ENCODE measurements around the gene CXCL12.

Gene CXCL12

GRCh38 chr10:44369854-44370253 lies 15.0 kb downstream of the CXCL12 start:
- Mint-ChIP-seq H3K36me3 (ENCODE audit: low read depth) (peaks cover 52% of the 10 kb centered on the region), H3K9me3 (no peaks in the 10 kb centered on the region), H3K27ac (no peak overlapping the region), H3K4me1 (peaks cover 8% of the 10 kb centered on the region), H3K4me3 (no peak overlapping the region), H3K27me3 (ENCODE audit: low read depth) (peaks cover 10% of the 10 kb centered on the region)
- no peak for TF ChIP-seq CTCF (IDR thresholded peaks at IDR 0.05; ENCODE audit: unreplicated experiment in 3 of 3)

GRCh38 chr10:44369296-44369695 lies 15.6 kb downstream of the CXCL12 start:
- no peak overlapping the region for H3K27ac Mint-ChIP-seq
- H3K27me3 Mint-ChIP-seq (ENCODE audit: low read depth): peaks cover 10% of the 10 kb centered on the region
- no peaks in the 10 kb centered on the region for H3K9me3 Mint-ChIP-seq
- no peak overlapping the region for H3K4me3 Mint-ChIP-seq
- H3K4me1 Mint-ChIP-seq: peaks cover 5% of the 10 kb centered on the region
- no peak for TF ChIP-seq CTCF (IDR thresholded peaks at IDR 0.05; ENCODE audit: unreplicated experiment in 3 of 3)
- H3K36me3 Mint-ChIP-seq (ENCODE audit: low read depth): peaks cover 49% of the 10 kb centered on the region

- H3K9me3 Mint-ChIP-seq: no peaks in the 10 kb centered on the region
- peaks cover 5% of the 10 kb centered on the region for H3K4me1 Mint-ChIP-seq
- TF ChIP-seq CTCF (IDR thresholded peaks at IDR 0.05; ENCODE audit: unreplicated experiment in 3 of 3): no peak
- peaks cover 48% of the 10 kb centered on the region for H3K36me3 Mint-ChIP-seq (ENCODE audit: low read depth)
- peak overlapping the region in 2 of 3 experiments; percentile 42 to 43 for H3K27ac Mint-ChIP-seq
- H3K4me3 Mint-ChIP-seq: no peak overlapping the region
- H3K27me3 Mint-ChIP-seq (ENCODE audit: low read depth): peaks cover 12% of the 10 kb centered on the region
Measured at GRCh38 chr10:44368637-44369036, 16.3 kb downstream of the CXCL12 start.

DNA sequence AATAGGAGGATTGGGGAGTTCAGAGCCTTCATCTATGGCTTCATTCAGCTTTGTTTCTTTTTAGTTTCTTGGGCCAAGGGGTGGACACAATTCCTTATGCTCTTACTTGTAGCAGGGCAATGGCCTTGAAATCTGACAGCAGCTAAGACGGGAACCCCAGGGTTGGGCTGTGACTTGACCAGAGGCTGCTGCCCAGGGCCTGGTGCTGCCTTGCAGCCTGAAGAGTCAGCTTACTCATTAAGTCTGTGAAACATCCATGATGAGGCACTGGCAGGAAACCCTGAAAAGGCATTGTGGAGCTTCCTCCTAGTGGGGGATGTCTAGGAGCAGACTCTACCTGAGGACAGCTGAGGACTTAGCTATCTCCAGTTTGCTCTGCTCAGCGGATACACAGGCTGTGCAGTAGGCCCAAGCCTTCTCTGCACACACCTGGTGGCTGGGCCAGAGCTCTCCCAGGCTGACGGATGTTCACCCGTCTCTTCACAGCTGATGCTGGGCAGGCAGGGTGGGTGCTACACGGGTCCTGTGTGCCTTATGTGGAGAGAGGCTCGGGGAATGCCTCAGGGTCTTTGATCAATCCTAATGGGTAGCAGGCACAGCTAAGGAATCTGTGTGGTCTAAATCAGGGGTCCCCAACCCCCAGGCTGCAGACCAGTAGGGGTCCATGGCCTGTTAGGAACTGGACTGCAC lies 17.8 kb downstream of the CXCL12 start:
- no peaks in the 10 kb centered on the region for H3K9me3 Mint-ChIP-seq
- TF ChIP-seq CTCF (IDR thresholded peaks at IDR 0.05; ENCODE audit: unreplicated experiment in 3 of 3): no peak
- H3K4me3 Mint-ChIP-seq: no peak overlapping the region
- peaks cover 35% of the 10 kb centered on the region for H3K36me3 Mint-ChIP-seq (ENCODE audit: low read depth)
- peaks cover 5% of the 10 kb centered on the region for H3K4me1 Mint-ChIP-seq
- peaks cover 9% of the 10 kb centered on the region for H3K27me3 Mint-ChIP-seq (ENCODE audit: low read depth)
- no peak overlapping the region for H3K27ac Mint-ChIP-seq

- peaks cover 15% of the 10 kb centered on the region for H3K36me3 Mint-ChIP-seq (ENCODE audit: low read depth)
- H3K4me3 Mint-ChIP-seq: no peak overlapping the region
- H3K27me3 Mint-ChIP-seq (ENCODE audit: low read depth): peaks cover 14% of the 10 kb centered on the region
- TF ChIP-seq CTCF (IDR thresholded peaks at IDR 0.05; ENCODE audit: unreplicated experiment in 3 of 3): no peak
- H3K9me3 Mint-ChIP-seq: no peaks in the 10 kb centered on the region
- H3K27ac Mint-ChIP-seq: peak overlapping the region in 1 of 3 experiments; percentile 65
- no peaks in the 10 kb centered on the region for H3K4me1 Mint-ChIP-seq
Measured at GRCh38 chr10:44364566-44364965, 20.3 kb downstream of the CXCL12 start.

GRCh38 chr10:44363716-44364115 lies 21.2 kb downstream of the CXCL12 start:
- peaks cover 12% of the 10 kb centered on the region for H3K27me3 Mint-ChIP-seq (ENCODE audit: low read depth)
- no peak overlapping the region for H3K4me3 Mint-ChIP-seq
- no peak for TF ChIP-seq CTCF (IDR thresholded peaks at IDR 0.05; ENCODE audit: unreplicated experiment in 3 of 3)
- no peaks in the 10 kb centered on the region for H3K4me1 Mint-ChIP-seq
- peaks cover 8% of the 10 kb centered on the region for H3K36me3 Mint-ChIP-seq (ENCODE audit: low read depth)
- H3K9me3 Mint-ChIP-seq: no peaks in the 10 kb centered on the region
- H3K27ac Mint-ChIP-seq: peak overlapping the region in 1 of 3 experiments; percentile 13
